Left lung (tissue), 10 donors: ENCODE data around the gene TRAPPC5. TPM values are rescaled to one million over a fixed set of nuclear protein-coding genes. Genes with fewer than 3 reads are reported as not detected.

Experiments
- ATAC-seq: fragments of 200-7000 bp; cut with Tn5 transposase; one replicate; pipeline ENCODE4 v1.9.1; 2020; ENCODE audit warnings: moderate library complexity
- DNase-seq, 4 donors: peaks; one replicate each; pipeline ENCODE4 v3.0.0-alpha.2; 2013 to 2020
- H3K27ac ChIP-seq, 2 donors: fragments of 200-600 bp; sonication (generic) in 1 of 2; one replicate each; pipeline versions ENCODE4 v1.5.0 to v1.8.0; 2020 to 2021
- H3K27me3 ChIP-seq, 2 donors: fragments of 200-600 bp; sonication (generic) in 1 of 2; one replicate each; pipeline versions ENCODE4 v1.5.0 to v1.8.0; 2020 to 2021
- H3K36me3 ChIP-seq, 2 donors: fragments of 200-600 bp; sonication (generic) in 1 of 2; one replicate each; pipeline versions ENCODE4 v1.5.0 to v1.8.0; 2020 to 2021
- H3K4me1 ChIP-seq, 2 donors: fragments of 200-600 bp; one replicate each; pipeline ENCODE4 v1.8.0; 2021
- H3K4me3 ChIP-seq, 2 donors: fragments of 200-600 bp; sonication (generic) in 1 of 2; one replicate each; pipeline versions ENCODE4 v1.5.0 to v1.8.0; 2020 to 2021; ENCODE audit warnings: mild to moderate bottlenecking in 1 of 2
- H3K9me3 ChIP-seq, 2 donors: fragments of 200-600 bp; sonication (generic) in 1 of 2; one replicate each; pipeline versions ENCODE4 v1.5.0 to v1.8.0; 2020 to 2021
- CTCF ChIP-seq, 2 donors: fragments of 200-600 bp; sonication (generic) in 1 of 2; IDR thresholded peaks; one replicate each; pipeline versions ENCODE4 v1.5.0 to v1.8.0; 2021; ENCODE audit warnings: antibody characterized with exemption in 2 of 2
- intact Hi-C, 2 donors: fragments of 100-400 bp; cut with DNase I; formaldehyde crosslinking; loops; one replicate each; pipeline versions ENCODE4 v1.11.2 to v1.14.2; 2022
- polyA plus RNA-seq, 6 donors: library from polyadenylated mRNA; unstranded; fragments of 120-200 nt; gene quantifications; one replicate each; pipeline ENCODE4 v1.2.1, GENCODE V29; 2013; ENCODE audit not compliant: insufficient read length in 6 of 6
- total RNA-seq, 2 donors: library from RNA; stranded (reverse); fragmentation: NEBNext Ultra II Directional; extraction: Animal tissue kit (Norgen Biotek cat#: 25700); gene quantifications; one replicate each; pipeline ENCODE4 v1.2.1, GENCODE V29; 2021
- donor health status: DM: no; HTN: yes; CAD: no.
- donor health status: DM: no; HTN: no; CAD: no.

TRAPPC5 gene
- total and polyA plus RNA-seq, 8 donors = 25.7 to 106 (median 42.8) TPM

GRCh38 chr19:7730286-7731217, 49.9 kb downstream of the TRAPPC5 start:
- H3K27me3 ChIP-seq = peaks cover 28 to 53% of the 10 kb centered on the region in 2 donors
- no peak for ATAC-seq
- no peaks in the 10 kb centered on the region for H3K36me3 ChIP-seq

GRCh38 chr19:7731218-7731595, 50.6 kb downstream of the TRAPPC5 start:
- no peak for DNase-seq
- no peak for TF ChIP-seq CTCF (IDR thresholded peaks at IDR 0.05)
- H3K4me3 ChIP-seq = no peak overlapping the region
- no peak overlapping the region for H3K27ac ChIP-seq
- H3K36me3 ChIP-seq = no peaks in the 10 kb centered on the region
- H3K27me3 ChIP-seq = peaks cover 28 to 53% of the 10 kb centered on the region in 2 donors
- H3K9me3 ChIP-seq = no peaks in the 10 kb centered on the region
- no peak for ATAC-seq
- H3K4me1 ChIP-seq = peaks cover 0 to 40% of the 10 kb centered on the region in 2 donors
- intact Hi-C loops = no loop called here

More at GRCh38 chr19:7730286-7731217, 49.9 kb downstream of the TRAPPC5 start:
- peaks cover 0 to 40% of the 10 kb centered on the region in 2 donors for H3K4me1 ChIP-seq
- peak overlapping the region in 1 of 2 donors; percentile 18 for H3K4me3 ChIP-seq
- H3K27ac ChIP-seq = no peak overlapping the region
- no peak for TF ChIP-seq CTCF (IDR thresholded peaks at IDR 0.05)
- no peaks in the 10 kb centered on the region for H3K9me3 ChIP-seq
- intact Hi-C loops = no loop called here
- no peak for DNase-seq

- Histone ChIP-seq H3K4me3 (no peak overlapping the region), H3K27ac (no peak overlapping the region), H3K4me1 (peaks cover 0 to 40% of the 10 kb centered on the region in 2 donors), H3K36me3 (no peaks in the 10 kb centered on the region), H3K27me3 (peaks cover 28 to 53% of the 10 kb centered on the region in 2 donors), H3K9me3 (no peaks in the 10 kb centered on the region)
- no peak for ATAC-seq
- intact Hi-C loops = no loop called here
- DNase-seq = no peak
- TF ChIP-seq CTCF (IDR thresholded peaks at IDR 0.05) = no peak
Measured at GRCh38 chr19:7731615-7732014, 51.0 kb downstream of the TRAPPC5 start.

GRCh38 chr19:7732045-7732444, 51.4 kb downstream of the TRAPPC5 start, which contains the start of gene CLEC4G:
CLEC4G (minus strand) TSS chr19:7732110; CDS start chr19:7732102, 8 bp downstream.
- no peak for DNase-seq
- no peak for TF ChIP-seq CTCF (IDR thresholded peaks at IDR 0.05)
- Histone ChIP-seq H3K36me3 (no peaks in the 10 kb centered on the region), H3K4me1 (peaks cover 0 to 40% of the 10 kb centered on the region in 2 donors), H3K27me3 (peaks cover 28 to 53% of the 10 kb centered on the region in 2 donors), H3K4me3 (no peak within 1 kb of the TSS), H3K9me3 (no peaks in the 10 kb centered on the region), H3K27ac (no peak within 1 kb of the TSS)
- intact Hi-C loops = no loop called here
- ATAC-seq = no peak

GRCh38 chr19:7733376-7733775, 52.7 kb downstream of the TRAPPC5 start:
- Histone ChIP-seq H3K27me3 (peaks cover 28 to 42% of the 10 kb centered on the region in 2 donors), H3K4me3 (no peak overlapping the region), H3K36me3 (no peaks in the 10 kb centered on the region), H3K9me3 (no peaks in the 10 kb centered on the region), H3K4me1 (peaks cover 0 to 40% of the 10 kb centered on the region in 2 donors), H3K27ac (no peak overlapping the region)
- no peak for TF ChIP-seq CTCF (IDR thresholded peaks at IDR 0.05)
- ATAC-seq = peak; percentile 88
- no peak for DNase-seq
- intact Hi-C loops = no loop called here
